Measurements from ENCODE around the gene C1orf167.
A peak's percentile ranks its signal among the peaks of the same experiment; 100 is the strongest.

The C1orf167 gene

GRCh38 chr1:11736746-11737639 is 25.0 kb upstream of the C1orf167 start:
- TF ChIP-seq CTCF (IDR thresholded peaks at IDR 0.05; ENCODE audit: low read depth, low read length), result no peak
- peak overlapping the region; percentile 86 for H3K4me3 ChIP-seq (ENCODE audit: low read depth, low read length)

- TF ChIP-seq CTCF (IDR thresholded peaks at IDR 0.05; ENCODE audit: low read depth, low read length), result no peak
- no peak overlapping the region for H3K4me3 ChIP-seq (ENCODE audit: low read depth, low read length)
Measured at GRCh38 chr1:11738096-11738495, 23.9 kb upstream of the C1orf167 start.

DNA sequence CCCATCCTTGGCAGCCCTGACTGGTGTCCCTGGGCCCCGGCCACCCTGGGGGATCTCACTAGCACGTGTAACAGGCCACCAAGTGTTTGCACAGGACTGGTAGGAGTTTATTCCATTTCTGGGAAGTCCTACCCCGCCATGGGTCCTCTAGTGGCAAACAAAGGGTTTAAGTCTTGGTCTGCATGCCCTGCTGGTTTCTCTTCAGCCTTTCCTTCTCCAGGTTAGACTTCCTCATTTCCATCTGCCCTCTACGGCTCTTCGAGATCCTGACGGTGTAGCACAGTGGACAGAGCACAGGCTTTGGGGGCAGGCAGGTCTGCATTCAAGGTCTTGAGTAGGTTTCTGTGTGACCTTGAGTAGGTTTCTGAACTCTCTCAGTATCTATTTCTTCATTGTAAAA is 23.2 kb upstream of the C1orf167 start:
- no peak for TF ChIP-seq CTCF (IDR thresholded peaks at IDR 0.05; ENCODE audit: low read depth, low read length)
- H3K4me3 ChIP-seq (ENCODE audit: low read depth, low read length), result no peak overlapping the region

GRCh38 chr1:11740258-11741192 is 21.5 kb upstream of the C1orf167 start:
- no peak overlapping the region for H3K4me3 ChIP-seq (ENCODE audit: low read depth, low read length)
- TF ChIP-seq CTCF (IDR thresholded peaks at IDR 0.05; ENCODE audit: low read depth, low read length), result no peak

- no peak for TF ChIP-seq CTCF (IDR thresholded peaks at IDR 0.05; ENCODE audit: low read depth, low read length)
- H3K4me3 ChIP-seq (ENCODE audit: low read depth, low read length), result no peak overlapping the region
Measured at GRCh38 chr1:11741482-11741881, 20.5 kb upstream of the C1orf167 start.

DNA sequence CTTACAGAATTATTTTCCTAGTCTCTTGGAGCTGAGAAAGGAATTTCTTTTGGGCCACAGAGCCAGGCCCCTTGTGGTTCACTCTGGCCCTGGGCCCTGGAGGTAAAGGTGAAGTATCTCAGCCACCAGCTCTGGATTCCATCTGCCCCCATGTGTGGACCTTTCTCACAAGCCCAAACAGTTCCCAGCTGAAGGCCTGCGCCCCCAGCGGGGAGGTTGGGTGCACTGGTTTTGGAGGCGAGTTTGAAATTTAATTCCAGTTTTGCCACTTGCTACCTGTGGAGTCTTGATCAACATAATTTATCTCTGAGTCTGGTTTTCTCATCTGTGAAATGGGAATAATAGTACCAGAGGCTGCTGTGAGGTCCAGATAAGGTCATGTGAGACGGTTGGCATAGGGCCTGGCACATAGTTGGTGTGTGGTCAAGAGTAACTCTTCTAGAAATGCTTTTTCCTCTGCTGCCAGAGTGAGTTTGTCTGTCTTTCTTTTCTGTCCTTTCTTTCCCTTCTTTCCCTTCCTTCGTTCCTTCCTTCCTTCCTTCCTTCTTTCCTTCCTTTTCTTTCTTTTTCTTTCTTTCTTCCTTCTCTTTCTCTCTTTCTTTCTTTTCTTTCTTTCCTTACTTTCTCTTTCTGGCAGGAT is 20.0 kb upstream of the C1orf167 start:
- no peak overlapping the region for H3K4me3 ChIP-seq (ENCODE audit: low read depth, low read length)
- TF ChIP-seq CTCF (IDR thresholded peaks at IDR 0.05; ENCODE audit: low read depth, low read length), result no peak
